ENCODE data around the gene HMG20A.

Gene HMG20A

GRCh38 chr15:77475898-77476297 is 55.2 kb downstream of the HMG20A start:
- Histone ChIP-seq H3K27me3 (replicated peaks; ENCODE audit: control insufficient read depth, insufficient read depth, low read length) (no peaks in the 10 kb centered on the region), H3K36me3 (ENCODE audit: control insufficient read depth, insufficient read depth, low read length) (peaks cover 12% of the 10 kb centered on the region), H3K4me3 (replicated peaks; ENCODE audit: low read depth, low read length) (no peak overlapping the region)
- no peak for DNase-seq (ENCODE audit: extremely low read depth, insufficient read length)
- TF ChIP-seq CTCF (IDR thresholded peaks at IDR 0.05; ENCODE audit: insufficient read depth, low read length, poor library complexity, severe bottlenecking) = no peak

GRCh38 chr15:77476995-77477394 is 56.3 kb downstream of the HMG20A start:
- Histone ChIP-seq H3K4me3 (replicated peaks; ENCODE audit: low read depth, low read length) (no peak overlapping the region), H3K36me3 (ENCODE audit: control insufficient read depth, insufficient read depth, low read length) (peaks cover 14% of the 10 kb centered on the region), H3K27me3 (replicated peaks; ENCODE audit: control insufficient read depth, insufficient read depth, low read length) (no peaks in the 10 kb centered on the region)
- no peak for DNase-seq (ENCODE audit: extremely low read depth, insufficient read length)
- TF ChIP-seq CTCF (IDR thresholded peaks at IDR 0.05; ENCODE audit: insufficient read depth, low read length, poor library complexity, severe bottlenecking) = no peak

GRCh38 chr15:77478051-77478450 is 57.4 kb downstream of the HMG20A start:
- no peak for DNase-seq (ENCODE audit: extremely low read depth, insufficient read length)
- no peak overlapping the region for H3K4me3 ChIP-seq (replicated peaks; ENCODE audit: low read depth, low read length)
- peaks cover 14% of the 10 kb centered on the region for H3K36me3 ChIP-seq (ENCODE audit: control insufficient read depth, insufficient read depth, low read length)
- no peak for TF ChIP-seq CTCF (IDR thresholded peaks at IDR 0.05; ENCODE audit: insufficient read depth, low read length, poor library complexity, severe bottlenecking)
- no peaks in the 10 kb centered on the region for H3K27me3 ChIP-seq (replicated peaks; ENCODE audit: control insufficient read depth, insufficient read depth, low read length)

GRCh38 chr15:77479015-77479414 is 58.3 kb downstream of the HMG20A start:
- Histone ChIP-seq H3K27me3 (replicated peaks; ENCODE audit: control insufficient read depth, insufficient read depth, low read length) (no peaks in the 10 kb centered on the region), H3K4me3 (replicated peaks; ENCODE audit: low read depth, low read length) (no peak overlapping the region), H3K36me3 (ENCODE audit: control insufficient read depth, insufficient read depth, low read length) (peaks cover 17% of the 10 kb centered on the region)
- DNase-seq (ENCODE audit: extremely low read depth, insufficient read length) = no peak
- no peak for TF ChIP-seq CTCF (IDR thresholded peaks at IDR 0.05; ENCODE audit: insufficient read depth, low read length, poor library complexity, severe bottlenecking)

- no peak for TF ChIP-seq CTCF (IDR thresholded peaks at IDR 0.05; ENCODE audit: insufficient read depth, low read length, poor library complexity, severe bottlenecking)
- Histone ChIP-seq H3K27me3 (replicated peaks; ENCODE audit: control insufficient read depth, insufficient read depth, low read length) (no peaks in the 10 kb centered on the region), H3K4me3 (replicated peaks; ENCODE audit: low read depth, low read length) (no peak overlapping the region), H3K36me3 (ENCODE audit: control insufficient read depth, insufficient read depth, low read length) (peaks cover 16% of the 10 kb centered on the region)
- DNase-seq (ENCODE audit: extremely low read depth, insufficient read length) = no peak
Measured at GRCh38 chr15:77480859-77481633, 60.4 kb downstream of the HMG20A start.

All from GM06990 (cell line).